ENCODE data around the gene CANX.
A peak's percentile ranks its signal among the peaks of the same experiment; 100 is the strongest.

CANX gene

GRCh38 chr5:179730852-179731251 lies 32.1 kb downstream of the CANX start:
- peak overlapping the region; percentile 62 for H3K4me3 ChIP-seq (ENCODE audit: low read depth, low read length)
- TF ChIP-seq POLR2A (IDR thresholded peaks at IDR 0.05; ENCODE audit: extremely low read depth, insufficient read length) (no peak), MYC (IDR thresholded peaks at IDR 0.05; ENCODE audit: low read depth, low read length) (0 out of 2 replicates have a peak, but pooled peaks have one; percentile 12)
- TF ChIP-seq, protein P1, sequence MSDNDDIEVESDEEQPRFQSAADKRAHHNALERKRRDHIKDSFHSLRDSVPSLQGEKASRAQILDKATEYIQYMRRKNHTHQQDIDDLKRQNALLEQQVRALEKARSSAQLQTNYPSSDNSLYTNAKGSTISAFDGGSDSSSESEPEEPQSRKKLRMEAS (IDR thresholded peaks at IDR 0.05; ENCODE audit: low read depth, low read length): peak; percentile 73
- TF ChIP-seq, protein P2, sequence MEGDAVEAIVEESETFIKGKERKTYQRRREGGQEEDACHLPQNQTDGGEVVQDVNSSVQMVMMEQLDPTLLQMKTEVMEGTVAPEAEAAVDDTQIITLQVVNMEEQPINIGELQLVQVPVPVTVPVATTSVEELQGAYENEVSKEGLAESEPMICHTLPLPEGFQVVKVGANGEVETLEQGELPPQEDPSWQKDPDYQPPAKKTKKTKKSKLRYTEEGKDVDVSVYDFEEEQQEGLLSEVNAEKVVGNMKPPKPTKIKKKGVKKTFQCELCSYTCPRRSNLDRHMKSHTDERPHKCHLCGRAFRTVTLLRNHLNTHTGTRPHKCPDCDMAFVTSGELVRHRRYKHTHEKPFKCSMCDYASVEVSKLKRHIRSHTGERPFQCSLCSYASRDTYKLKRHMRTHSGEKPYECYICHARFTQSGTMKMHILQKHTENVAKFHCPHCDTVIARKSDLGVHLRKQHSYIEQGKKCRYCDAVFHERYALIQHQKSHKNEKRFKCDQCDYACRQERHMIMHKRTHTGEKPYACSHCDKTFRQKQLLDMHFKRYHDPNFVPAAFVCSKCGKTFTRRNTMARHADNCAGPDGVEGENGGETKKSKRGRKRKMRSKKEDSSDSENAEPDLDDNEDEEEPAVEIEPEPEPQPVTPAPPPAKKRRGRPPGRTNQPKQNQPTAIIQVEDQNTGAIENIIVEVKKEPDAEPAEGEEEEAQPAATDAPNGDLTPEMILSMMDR (IDR thresholded peaks at IDR 0.05; ENCODE audit: low read depth, low read length): no peak
- DNase-seq (ENCODE audit: low read depth): peak; percentile 31

- TF ChIP-seq, protein P1 (IDR thresholded peaks at IDR 0.05; ENCODE audit: low read depth, low read length): no peak
- no peak for TF ChIP-seq POLR2A (IDR thresholded peaks at IDR 0.05; ENCODE audit: extremely low read depth, insufficient read length)
- no peak for TF ChIP-seq MYC (IDR thresholded peaks at IDR 0.05; ENCODE audit: low read depth, low read length)
- TF ChIP-seq, protein P2 (IDR thresholded peaks at IDR 0.05; ENCODE audit: low read depth, low read length): no peak
- peak; percentile 85 for DNase-seq (ENCODE audit: low read depth)
- H3K4me3 ChIP-seq (ENCODE audit: low read depth, low read length): peak overlapping the region; percentile 62
These were observed 33.1 kb downstream of the CANX start for GRCh38 chr5:179731791-179732411.

DNA sequence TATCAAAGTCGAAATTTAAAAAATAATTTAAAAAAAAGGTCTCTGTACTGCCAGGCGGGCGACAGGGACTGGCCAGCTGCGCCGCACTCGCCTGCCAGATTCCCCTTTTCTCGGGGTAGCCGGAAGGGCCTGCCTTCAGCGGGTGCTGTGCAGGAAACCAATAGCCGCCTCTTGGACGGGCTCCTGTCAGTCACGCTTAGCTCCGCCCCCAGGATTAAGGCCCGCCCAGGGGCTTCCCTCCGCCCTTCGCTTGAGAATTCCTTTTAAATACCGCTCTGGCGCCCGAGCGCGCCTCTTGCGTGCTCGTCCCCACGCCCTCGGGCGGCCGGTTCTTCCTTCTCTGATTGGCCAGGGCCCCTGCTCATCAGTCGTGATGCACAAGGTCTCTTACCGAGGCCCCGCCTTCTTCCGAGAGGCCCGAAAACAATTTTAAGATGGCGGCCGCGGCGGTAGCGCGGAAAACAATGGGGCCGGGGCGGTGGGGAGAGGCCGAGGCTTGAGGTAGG lies 33.7 kb downstream of the CANX start, which contains the start of gene MAML1:
MAML1 (plus strand) TSS at position 411 of the 506 bp plus-strand sequence. CDS start 291 bp downstream, outside the sequence.
- H3K4me3 ChIP-seq (ENCODE audit: low read depth, low read length): peak within 1 kb of the TSS; percentile 95
- DNase-seq (ENCODE audit: low read depth): peak; percentile 99
- peak; percentile 83 for TF ChIP-seq POLR2A (IDR thresholded peaks at IDR 0.05; ENCODE audit: extremely low read depth, insufficient read length)
- TF ChIP-seq, protein P2 (IDR thresholded peaks at IDR 0.05; ENCODE audit: low read depth, low read length): no peak
- TF ChIP-seq, protein P1 (IDR thresholded peaks at IDR 0.05; ENCODE audit: low read depth, low read length): peak; percentile 37
- TF ChIP-seq MYC (IDR thresholded peaks at IDR 0.05; ENCODE audit: low read depth, low read length): peak; percentile 56; the same call in 1 of the 2 replicates

DNA sequence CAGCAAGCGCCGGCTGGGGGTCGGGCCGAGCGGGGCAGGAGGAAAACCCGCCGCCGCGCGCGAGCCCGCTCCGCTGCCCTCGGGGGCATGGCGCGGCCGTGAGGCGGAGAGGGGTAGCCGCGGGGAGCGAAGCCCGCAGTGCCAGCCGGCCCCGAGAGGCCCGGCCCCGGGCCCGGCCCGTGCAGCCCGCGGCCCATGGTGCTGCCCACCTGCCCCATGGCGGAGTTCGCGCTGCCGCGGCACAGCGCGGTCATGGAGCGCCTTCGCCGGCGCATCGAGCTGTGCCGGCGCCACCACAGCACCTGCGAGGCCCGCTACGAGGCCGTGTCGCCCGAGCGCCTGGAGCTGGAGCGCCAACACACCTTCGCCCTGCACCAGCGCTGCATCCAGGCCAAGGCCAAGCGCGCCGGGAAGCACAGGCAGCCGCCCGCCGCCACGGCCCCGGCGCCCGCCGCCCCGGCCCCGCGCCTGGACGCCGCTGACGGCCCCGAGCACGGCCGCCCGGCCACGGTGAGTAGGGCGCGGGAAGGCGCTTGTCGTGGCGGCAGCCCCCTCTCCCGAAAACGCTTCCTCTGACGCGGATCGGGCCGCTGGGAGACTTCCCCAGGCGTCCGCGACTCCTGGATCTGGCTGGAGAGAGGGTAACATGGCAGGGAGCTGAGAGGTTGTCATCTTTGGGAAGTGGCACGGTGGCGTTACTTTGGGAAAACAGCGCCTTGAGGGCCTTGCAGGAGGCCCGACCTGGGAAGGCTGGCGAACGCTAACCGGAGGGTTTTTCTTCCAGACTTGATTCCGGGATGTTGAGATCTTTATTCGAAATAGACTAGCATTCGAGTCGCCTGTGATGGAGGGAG lies 34.4 kb downstream of the CANX start:
- TF ChIP-seq, protein P2 (IDR thresholded peaks at IDR 0.05; ENCODE audit: low read depth, low read length): no peak
- TF ChIP-seq, protein P1 (IDR thresholded peaks at IDR 0.05; ENCODE audit: low read depth, low read length): peak; percentile 1; the same call in 1 of the 2 replicates
- DNase-seq (ENCODE audit: low read depth): peak; percentile 54
- peak overlapping the region; percentile 95 for H3K4me3 ChIP-seq (ENCODE audit: low read depth, low read length)

- TF ChIP-seq, protein P1 (IDR thresholded peaks at IDR 0.05; ENCODE audit: low read depth, low read length): no peak
- no peak for TF ChIP-seq MYC (IDR thresholded peaks at IDR 0.05; ENCODE audit: low read depth, low read length)
- no peak for TF ChIP-seq POLR2A (IDR thresholded peaks at IDR 0.05; ENCODE audit: extremely low read depth, insufficient read length)
- H3K4me3 ChIP-seq (ENCODE audit: low read depth, low read length): peak overlapping the region; percentile 95
- no peak for DNase-seq (ENCODE audit: low read depth)
These were observed 35.0 kb downstream of the CANX start for GRCh38 chr5:179733772-179734126.

Data from NB4 (cell line).